D341Med (cell line): ENCODE data around the gene CUBN.
A peak's percentile ranks its signal among the peaks of the same experiment; 100 is the strongest.

ENCODE experiments used
- DNase-seq: peaks from one replicate; pipeline ENCODE4 v3.0.0; 2012; ENCODE audit warnings: low spot score

The CUBN gene

GRCh38 chr10:16820421-16820820 is 309.2 kb downstream of the CUBN start:
- no peak for DNase-seq

- no peak for DNase-seq
Observed at GRCh38 chr10:16820018-16820417, 309.6 kb downstream of the CUBN start.

GRCh38 chr10:16819436-16819835 is 310.2 kb downstream of the CUBN start:
- DNase-seq = no peak

- DNase-seq = no peak
Observed at GRCh38 chr10:16819026-16819425, 310.6 kb downstream of the CUBN start.

GRCh38 chr10:16817125-16818019 is 312.2 kb downstream of the CUBN start, which contains the start of gene RSU1:
Gene RSU1 (minus strand): TSS chr10:16817424. CDS start chr10:16817081, 343 bp downstream.
- peak; percentile 97 for DNase-seq

- peak; percentile 27 for DNase-seq
Observed at GRCh38 chr10:16816830-16817124, 312.8 kb downstream of the CUBN start.

GRCh38 chr10:16816171-16816570 is 313.4 kb downstream of the CUBN start:
- no peak for DNase-seq

GRCh38 chr10:16814012-16814411 is 315.6 kb downstream of the CUBN start:
- DNase-seq = no peak

GRCh38 chr10:16812676-16813075 is 316.9 kb downstream of the CUBN start:
- no peak for DNase-seq

GRCh38 chr10:16811765-16812164 is 317.8 kb downstream of the CUBN start:
- DNase-seq = no peak

- no peak for DNase-seq
Observed at GRCh38 chr10:16811292-16811691, 318.3 kb downstream of the CUBN start.

- DNase-seq = peak; percentile 78
Observed at GRCh38 chr10:16809074-16809718, 320.4 kb downstream of the CUBN start.

GRCh38 chr10:16804123-16804522 is 325.5 kb downstream of the CUBN start:
- DNase-seq = no peak

- no peak for DNase-seq
Observed at GRCh38 chr10:16803464-16803863, 326.1 kb downstream of the CUBN start.

GRCh38 chr10:16799621-16800020 is 330.0 kb downstream of the CUBN start:
- no peak for DNase-seq

GRCh38 chr10:16798571-16798970 is 331.0 kb downstream of the CUBN start:
- no peak for DNase-seq

GRCh38 chr10:16795410-16796073 is 334.1 kb downstream of the CUBN start:
- DNase-seq = no peak

GRCh38 chr10:16794005-16794404 is 335.6 kb downstream of the CUBN start:
- no peak for DNase-seq

GRCh38 chr10:16792675-16793074 is 336.9 kb downstream of the CUBN start:
- no peak for DNase-seq

GRCh38 chr10:16789765-16790164 is 339.8 kb downstream of the CUBN start:
- no peak for DNase-seq

GRCh38 chr10:16789261-16789660 is 340.4 kb downstream of the CUBN start:
- DNase-seq = no peak

- no peak for DNase-seq
Observed at GRCh38 chr10:16788778-16789177, 340.8 kb downstream of the CUBN start.

GRCh38 chr10:16788125-16788524 is 341.5 kb downstream of the CUBN start:
- DNase-seq = no peak
